ENCODE results near the gene MTX2.

Gene MTX2

GRCh38 chr2:176383100-176383499, 113.9 kb downstream of the MTX2 start:
- DNase-seq: no peak

DNA sequence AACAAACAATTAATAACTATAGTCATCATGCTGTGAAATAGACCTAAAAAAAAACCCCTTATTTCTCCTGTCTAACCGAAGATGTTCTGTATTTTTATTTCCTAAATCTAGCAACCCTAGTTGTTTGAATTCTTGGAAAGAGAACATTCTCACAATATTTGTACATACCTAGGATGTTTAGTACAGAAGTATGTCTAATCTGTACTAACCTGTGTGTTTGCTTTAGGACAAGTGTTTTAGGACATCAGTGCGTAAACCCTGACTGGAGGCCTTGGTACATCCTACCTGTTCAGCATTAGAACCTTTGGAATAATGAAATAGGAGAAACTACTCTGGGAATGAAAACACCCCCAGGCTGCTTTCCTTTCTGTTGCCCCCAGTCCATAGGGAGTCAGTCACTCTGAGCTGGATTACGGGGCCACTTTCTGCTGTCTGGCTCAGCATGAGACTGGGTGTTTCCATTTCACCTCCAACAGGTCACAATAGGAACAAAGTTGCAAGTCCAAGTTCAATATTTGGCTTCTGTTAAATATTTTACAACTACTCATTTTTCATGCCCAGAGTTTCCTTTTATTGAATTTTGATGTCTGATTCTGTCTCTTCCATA, 114.7 kb downstream of the MTX2 start:
- no peak for DNase-seq

DNA sequence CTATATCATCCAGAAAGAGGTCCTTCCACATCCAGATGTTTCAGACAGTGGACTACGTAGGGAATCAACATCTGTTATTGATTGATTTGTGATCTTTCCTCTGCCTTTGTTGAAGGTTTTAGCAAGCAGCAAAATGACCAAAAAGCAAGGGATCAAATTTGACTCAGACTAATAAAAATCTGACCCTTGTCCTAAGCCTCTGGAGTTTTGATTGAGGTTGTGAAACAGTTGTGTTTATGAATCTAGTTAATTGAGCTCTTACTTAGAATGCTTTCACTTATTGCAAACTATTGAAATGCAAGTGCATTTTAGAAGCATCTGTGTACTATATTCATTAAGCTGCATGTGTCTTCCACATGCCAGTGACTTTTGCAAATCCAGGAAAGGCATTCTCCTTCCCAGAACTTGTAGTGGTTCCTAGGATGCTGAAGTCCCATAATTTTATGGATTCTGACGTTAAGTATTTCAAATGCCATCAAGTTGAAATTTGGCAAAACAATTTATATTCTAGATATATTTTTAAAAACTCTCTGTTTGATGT, 116.0 kb downstream of the MTX2 start:
- DNase-seq: no peak

DNA sequence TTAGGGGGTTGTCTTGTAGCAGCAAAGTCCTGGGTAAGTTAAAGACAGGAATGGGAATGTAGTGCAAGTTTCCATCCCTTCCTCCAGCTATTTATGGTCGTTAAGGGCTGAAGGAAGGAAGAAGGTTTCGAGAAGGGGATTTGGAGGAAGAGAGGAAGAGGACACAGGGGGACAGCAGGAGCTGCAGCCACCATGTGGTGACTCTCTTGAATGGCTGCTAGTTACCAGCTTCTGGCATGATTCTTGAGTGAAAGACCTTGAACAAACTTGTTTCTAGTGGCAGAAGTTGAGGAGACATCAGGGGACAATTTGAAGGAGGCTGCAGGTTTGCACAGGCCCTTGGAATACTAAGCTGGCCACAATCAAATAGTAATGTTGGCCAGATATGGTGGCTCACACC, 116.6 kb downstream of the MTX2 start:
- no peak for DNase-seq
